Small intestine (tissue), 16 donors: ENCODE measurements around the gene FRMPD2. TPM values are rescaled to one million over a fixed set of nuclear protein-coding genes. Genes with fewer than 3 reads are reported as not detected.
A peak's percentile ranks its signal among the peaks of the same experiment; 100 is the strongest.

Experiments
- DNase-seq, 2 donors: peaks; one replicate each; pipeline versions ENCODE4 v3.0.0 to v3.0.0-alpha.2; 2013
- FAIRE-seq: peaks from 2 replicates; lab custom pipeline; 2012; peaks lifted over from hg19 to GRCh38; lab: Jason Lieb, UNC
- H3K27ac ChIP-seq, 3 donors: one replicate each; pipeline ENCODE4 v1.5.1; 2013; ENCODE audit warnings: low read length in 2 of 3, mild to moderate bottlenecking in 2 of 3, control low read depth in 1 of 3, inconsistent platforms in 1 of 3, low read depth in 1 of 3, moderate library complexity in 1 of 3
- H3K27me3 ChIP-seq, 3 donors: one replicate each; pipeline ENCODE4 v1.6.1; 2013; ENCODE audit warnings: low read length in 3 of 3, inconsistent platforms in 1 of 3; ENCODE audit not compliant: control insufficient read depth in 3 of 3, insufficient read depth in 3 of 3
- H3K36me3 ChIP-seq, 3 donors: one replicate each; pipeline ENCODE4 v1.6.1; 2013; ENCODE audit warnings: low read length in 3 of 3, inconsistent platforms in 1 of 3, low read depth in 1 of 3, mild to moderate bottlenecking in 1 of 3, moderate library complexity in 1 of 3; ENCODE audit not compliant: control insufficient read depth in 3 of 3, insufficient read depth in 2 of 3
- H3K4me1 ChIP-seq, 3 donors: one replicate each; pipeline ENCODE4 v1.6.1; 2013; ENCODE audit warnings: low read length in 2 of 3, inconsistent platforms in 1 of 3, low read depth in 1 of 3, mild to moderate bottlenecking in 1 of 3, moderate library complexity in 1 of 3; ENCODE audit not compliant: control insufficient read depth in 3 of 3, insufficient read depth in 2 of 3
- H3K4me3 ChIP-seq, 3 donors: one replicate each; pipeline ENCODE4 v1.5.1; 2013; ENCODE audit warnings: low read length in 3 of 3, control low read depth in 1 of 3, inconsistent platforms in 1 of 3, low read depth in 1 of 3, mild to moderate bottlenecking in 1 of 3, moderate library complexity in 1 of 3
- H3K9me3 ChIP-seq, 2 donors: one replicate each; pipeline ENCODE4 v1.6.1; 2013; ENCODE audit warnings: low read depth in 1 of 2, low read length in 1 of 2; ENCODE audit not compliant: control insufficient read depth in 2 of 2, insufficient read depth in 1 of 2
- WGBS, 3 donors: extraction: QIAGEN DNeasy Blood & Tissue Kit; methylation state at CpG; one replicate each; pipeline ENCODE4 v1.1.7; 2013; 5-methylcytosine and 5-hydroxymethylcytosine counted together
- long read RNA-seq, 10 donors: transcript quantifications; one replicate each; lab custom pipeline, GENCODE V29; 2026
- polyA plus RNA-seq, 4 donors: library from polyadenylated mRNA; stranded (reverse) in 3 of 4; unstranded in 1 of 4; fragments of 200-250 nt in 3 of 4; fragments of 120-200 nt in 1 of 4; gene quantifications; one replicate each; pipeline versions ENCODE4 v1.2.1 to v1.2.3, GENCODE V29; 2013
- donor health status: healthy with polysubstance abuse.
- donor health status: control.
- donor health status: control.
- donor health status: Bipolar disorder and iron deficiency.
- donor health status: healthy.

The FRMPD2 gene, protein sequence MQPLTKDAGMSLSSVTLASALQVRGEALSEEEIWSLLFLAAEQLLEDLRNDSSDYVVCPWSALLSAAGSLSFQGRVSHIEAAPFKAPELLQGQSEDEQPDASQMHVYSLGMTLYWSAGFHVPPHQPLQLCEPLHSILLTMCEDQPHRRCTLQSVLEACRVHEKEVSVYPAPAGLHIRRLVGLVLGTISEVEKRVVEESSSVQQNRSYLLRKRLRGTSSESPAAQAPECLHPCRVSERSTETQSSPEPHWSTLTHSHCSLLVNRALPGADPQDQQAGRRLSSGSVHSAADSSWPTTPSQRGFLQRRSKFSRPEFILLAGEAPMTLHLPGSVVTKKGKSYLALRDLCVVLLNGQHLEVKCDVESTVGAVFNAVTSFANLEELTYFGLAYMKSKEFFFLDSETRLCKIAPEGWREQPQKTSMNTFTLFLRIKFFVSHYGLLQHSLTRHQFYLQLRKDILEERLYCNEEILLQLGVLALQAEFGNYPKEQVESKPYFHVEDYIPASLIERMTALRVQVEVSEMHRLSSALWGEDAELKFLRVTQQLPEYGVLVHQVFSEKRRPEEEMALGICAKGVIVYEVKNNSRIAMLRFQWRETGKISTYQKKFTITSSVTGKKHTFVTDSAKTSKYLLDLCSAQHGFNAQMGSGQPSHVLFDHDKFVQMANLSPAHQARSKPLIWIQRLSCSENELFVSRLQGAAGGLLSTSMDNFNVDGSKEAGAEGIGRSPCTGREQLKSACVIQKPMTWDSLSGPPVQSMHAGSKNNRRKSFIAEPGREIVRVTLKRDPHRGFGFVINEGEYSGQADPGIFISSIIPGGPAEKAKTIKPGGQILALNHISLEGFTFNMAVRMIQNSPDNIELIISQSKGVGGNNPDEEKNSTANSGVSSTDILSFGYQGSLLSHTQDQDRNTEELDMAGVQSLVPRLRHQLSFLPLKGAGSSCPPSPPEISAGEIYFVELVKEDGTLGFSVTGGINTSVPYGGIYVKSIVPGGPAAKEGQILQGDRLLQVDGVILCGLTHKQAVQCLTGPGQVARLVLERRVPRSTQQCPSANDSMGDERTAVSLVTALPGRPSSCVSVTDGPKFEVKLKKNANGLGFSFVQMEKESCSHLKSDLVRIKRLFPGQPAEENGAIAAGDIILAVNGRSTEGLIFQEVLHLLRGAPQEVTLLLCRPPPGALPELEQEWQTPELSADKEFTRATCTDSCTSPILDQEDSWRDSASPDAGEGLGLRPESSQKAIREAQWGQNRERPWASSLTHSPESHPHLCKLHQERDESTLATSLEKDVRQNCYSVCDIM (N-terminal part only)
- polyA plus RNA-seq, result under 1 TPM in 1 of 4 donors, not detected in 3; 0.03 TPM
- long read RNA-seq, donor 1, result 0 reads
- long read RNA-seq, donor 2, result 0 reads
- long read RNA-seq, donor 3, result 0 reads
- long read RNA-seq, donor 4, result 0 reads
- long read RNA-seq, donor 5, result 0 reads
- long read RNA-seq, donor 6, result 0 reads
- long read RNA-seq, donor 7, result 0 reads
- long read RNA-seq, donor 8, result 0 reads
- long read RNA-seq, donor 9, result 0 reads
- long read RNA-seq, donor 10, result 0 reads

DNA sequence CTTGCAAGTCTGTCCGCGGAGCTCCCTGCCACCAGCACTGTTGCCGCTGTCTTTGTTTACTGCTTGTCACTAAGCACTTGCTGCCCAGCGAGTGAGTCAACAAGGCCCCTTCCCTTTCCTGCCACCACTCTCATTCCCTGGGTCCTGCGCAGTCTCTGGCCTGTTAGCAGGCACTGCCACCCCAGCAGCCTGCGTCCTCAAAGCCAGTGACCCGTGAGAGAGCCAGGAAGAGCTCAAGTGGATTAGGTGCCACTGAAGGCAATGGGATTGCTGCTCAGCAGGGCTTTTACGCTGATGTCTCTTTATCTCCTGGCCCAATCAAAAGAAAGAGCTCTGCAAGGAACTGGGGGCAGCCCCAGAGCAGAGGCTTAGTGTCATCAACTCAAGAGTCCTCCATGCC, at the start of gene FRMPD2:
Gene FRMPD2 (minus strand): TSS at position 61 of the 400 bp plus-strand sequence. CDS start 129 bp downstream, outside the sequence.
- H3K4me3 ChIP-seq, result no peak within 1 kb of the TSS
- FAIRE-seq, result no peak
- no peak for DNase-seq
- H3K9me3 ChIP-seq, result no peaks in the 10 kb centered on the region
- WGBS, 3 donors, result 78 to 83% (median 81%) methylated on average over 8 of the region's 8 CpGs
- H3K36me3 ChIP-seq, result no peaks in the 10 kb centered on the region
- H3K27ac ChIP-seq, result no peak within 1 kb of the TSS
- H3K4me1 ChIP-seq, result no peaks in the 10 kb centered on the region
- H3K27me3 ChIP-seq, result no peaks in the 10 kb centered on the region

DNA sequence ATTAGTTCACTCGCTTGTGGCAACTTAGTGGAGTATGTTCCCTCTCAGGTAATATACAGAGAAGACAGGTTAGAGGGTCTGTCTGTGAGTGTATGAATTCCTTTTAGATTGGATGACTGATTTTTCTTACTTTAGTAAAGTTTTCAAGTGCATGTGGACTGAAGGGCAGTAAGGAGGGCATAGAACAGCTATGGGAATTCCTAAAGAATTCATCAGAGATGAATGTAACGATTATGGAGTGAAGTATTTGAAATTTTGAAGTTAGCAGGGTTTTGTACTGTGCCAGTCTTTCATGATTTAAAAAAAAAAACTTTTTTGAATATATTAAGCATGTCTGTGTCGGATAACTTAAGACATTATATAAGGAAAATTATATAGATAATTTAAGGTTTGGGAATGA, 47.5 kb upstream of the FRMPD2 start:
- peaks cover 0 to 2% (median 0%) of the 10 kb centered on the region in 3 donors for H3K36me3 ChIP-seq
- H3K27ac ChIP-seq, result no peak overlapping the region
- FAIRE-seq (no peak), DNase-seq (no peak)
- H3K9me3 ChIP-seq, result no peaks in the 10 kb centered on the region
- no peak overlapping the region for H3K4me3 ChIP-seq
- 95 to 97% (median 96%) methylated on average over 3 of the region's 3 CpGs for WGBS, 3 donors
- no peaks in the 10 kb centered on the region for H3K4me1 ChIP-seq
- H3K27me3 ChIP-seq, result no peaks in the 10 kb centered on the region

DNA sequence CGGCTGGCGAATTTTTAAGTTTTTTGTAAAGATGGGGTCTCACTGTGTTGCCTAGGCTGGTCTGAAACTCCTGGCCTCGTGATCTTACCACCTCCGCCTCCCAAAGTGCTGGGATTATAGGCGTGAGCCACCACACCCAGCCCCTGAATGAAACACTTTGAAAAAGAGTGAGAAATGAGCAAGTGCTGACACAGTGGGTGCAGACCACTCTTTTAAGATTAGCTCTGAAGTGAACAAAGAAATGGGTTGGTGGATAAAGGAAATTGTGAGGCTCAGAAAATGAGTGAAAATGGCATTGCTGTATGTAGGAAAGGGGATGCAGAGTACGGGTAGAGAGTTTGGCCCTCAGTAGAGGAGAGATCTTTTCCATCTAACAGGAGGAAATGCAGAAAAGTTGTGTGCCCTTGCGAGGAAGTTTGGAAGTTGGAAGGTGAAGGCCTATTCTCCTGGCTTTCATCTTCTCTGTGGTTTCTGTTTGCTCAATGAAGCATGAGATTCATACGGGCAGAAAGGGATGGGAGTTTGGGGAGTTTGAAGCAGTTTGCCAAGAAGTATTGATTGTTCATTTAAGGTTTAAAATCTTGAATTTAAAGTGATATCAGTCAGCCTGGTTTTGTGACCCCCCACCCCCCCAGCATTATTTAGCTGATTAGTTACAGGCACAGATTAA, 43.0 kb upstream of the FRMPD2 start:
- peaks cover 0 to 2% (median 0%) of the 10 kb centered on the region in 3 donors for H3K4me1 ChIP-seq
- peaks cover 0 to 2% (median 0%) of the 10 kb centered on the region in 3 donors for H3K36me3 ChIP-seq
- no peak overlapping the region for H3K4me3 ChIP-seq
- FAIRE-seq (no peak), DNase-seq (no peak)
- no peaks in the 10 kb centered on the region for H3K9me3 ChIP-seq
- WGBS, 3 donors, result 72 to 80% (median 74%) methylated on average over 8 of the region's 8 CpGs
- H3K27me3 ChIP-seq, result no peaks in the 10 kb centered on the region
- no peak overlapping the region for H3K27ac ChIP-seq

DNA sequence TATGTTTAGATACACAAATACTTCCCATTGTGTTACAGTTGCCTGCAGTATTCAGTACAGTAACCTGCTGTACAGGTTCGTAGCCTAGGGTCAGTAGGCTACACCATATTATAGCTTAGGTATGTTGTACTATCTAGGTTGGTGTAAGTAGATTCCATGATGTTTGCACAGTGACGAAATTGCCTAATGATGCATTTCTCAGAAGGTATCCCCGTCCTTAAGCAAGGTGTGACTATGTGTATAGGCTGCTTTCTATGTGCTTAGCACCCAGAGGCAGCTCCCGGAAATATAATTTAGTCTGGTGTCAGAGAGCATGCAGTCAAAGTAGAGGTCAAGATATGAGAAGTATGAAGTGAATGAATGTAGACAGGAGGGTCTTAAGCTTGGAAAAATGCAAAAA, 41.7 kb upstream of the FRMPD2 start:
- FAIRE-seq (no peak), DNase-seq (peak in 1 of 2 donors; percentile 18)
- 66 to 87% (median 82%) methylated on average over 4 of the region's 4 CpGs for WGBS, 3 donors
- no peaks in the 10 kb centered on the region for H3K27me3 ChIP-seq
- no peak overlapping the region for H3K27ac ChIP-seq
- H3K36me3 ChIP-seq, result peaks cover 0 to 2% (median 0%) of the 10 kb centered on the region in 3 donors
- H3K9me3 ChIP-seq, result no peaks in the 10 kb centered on the region
- H3K4me1 ChIP-seq, result peaks cover 0 to 8% (median 0%) of the 10 kb centered on the region in 3 donors
- no peak overlapping the region for H3K4me3 ChIP-seq

DNA sequence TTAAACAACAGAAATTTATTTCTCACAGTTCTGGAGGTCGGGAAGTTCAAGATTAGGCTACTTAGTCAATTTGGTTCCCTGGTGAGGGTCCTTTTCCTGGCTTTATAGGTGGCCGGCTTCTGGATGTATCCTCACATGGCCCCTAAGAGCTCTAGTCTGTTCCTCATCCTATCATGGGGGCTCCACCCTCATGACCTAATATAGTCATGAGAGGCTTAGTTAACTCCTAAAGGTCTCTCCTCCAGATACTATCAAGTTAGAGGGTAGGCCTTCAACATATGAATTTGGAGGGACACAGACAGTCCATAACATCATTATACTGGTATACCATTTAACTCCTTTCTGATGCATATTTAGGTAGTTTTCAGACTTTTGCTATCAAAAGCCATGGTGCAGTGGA, 39.6 kb upstream of the FRMPD2 start:
- WGBS, 3 donors, result 93 to 98% (median 95%) methylated on average over 2 of the region's 2 CpGs
- no peak for FAIRE-seq

DNA sequence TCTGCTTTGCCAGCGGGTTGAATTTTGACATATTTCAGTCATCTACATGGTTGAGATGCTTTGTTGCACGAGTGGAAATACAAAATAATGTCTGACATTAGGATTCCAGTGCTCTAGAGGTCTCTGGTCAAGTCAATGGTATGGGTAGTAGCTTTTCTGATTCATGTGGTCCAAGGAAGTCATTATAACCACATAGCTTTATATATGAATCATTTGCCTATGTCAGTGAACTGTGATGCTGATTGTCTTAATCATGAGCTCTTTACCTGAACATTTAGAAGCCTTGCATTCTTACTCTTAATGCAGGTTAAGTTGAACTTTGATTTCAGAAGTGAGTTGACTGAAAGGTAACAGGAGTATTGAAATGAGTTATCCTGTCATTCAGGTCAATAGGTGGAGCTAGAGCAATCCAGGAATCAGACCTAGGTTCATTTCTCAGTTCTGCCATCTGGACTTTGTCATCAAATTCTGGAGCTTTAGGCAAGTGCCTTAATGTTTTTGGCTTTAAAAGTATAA, 35.3 kb upstream of the FRMPD2 start:
- Histone ChIP-seq H3K4me1 (peaks cover 0 to 11% (median 5%) of the 10 kb centered on the region in 3 donors), H3K27ac (peak overlapping the region; percentile 38 to 73 (median 54)), H3K36me3 (no peaks in the 10 kb centered on the region), H3K4me3 (no peak overlapping the region), H3K9me3 (no peaks in the 10 kb centered on the region), H3K27me3 (no peaks in the 10 kb centered on the region)
- no peak for FAIRE-seq
- WGBS, 3 donors, result 40 to 62% (median 56%) methylated on average over 2 of the region's 2 CpGs
- DNase-seq, result peak; percentile 59 to 89

More for the DNA sequence above, 39.6 kb upstream of the FRMPD2 start:
- no peak overlapping the region for H3K4me3 ChIP-seq
- H3K9me3 ChIP-seq, result no peaks in the 10 kb centered on the region
- peaks cover 0 to 8% (median 5%) of the 10 kb centered on the region in 3 donors for H3K4me1 ChIP-seq
- H3K27ac ChIP-seq, result no peak overlapping the region
- DNase-seq, result no peak
- H3K36me3 ChIP-seq, result no peaks in the 10 kb centered on the region
- H3K27me3 ChIP-seq, result no peaks in the 10 kb centered on the region

DNA sequence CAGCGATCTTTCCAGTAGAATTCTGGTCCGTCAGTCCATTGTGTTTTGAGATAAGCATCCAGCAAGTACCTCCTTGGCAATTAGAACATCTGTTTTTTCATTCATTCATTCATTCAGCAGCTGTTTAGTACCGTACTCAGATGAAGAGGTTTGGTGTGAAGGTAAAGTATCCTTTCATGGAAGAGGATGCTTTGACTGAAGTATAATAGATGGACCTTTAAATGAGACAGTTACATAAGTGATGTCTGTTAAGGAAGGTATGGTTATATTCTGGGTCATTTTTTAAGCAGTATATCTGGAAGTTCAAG, 33.2 kb upstream of the FRMPD2 start:
- no peak for FAIRE-seq
- Histone ChIP-seq H3K4me1 (peaks cover 0 to 9% (median 5%) of the 10 kb centered on the region in 3 donors), H3K27ac (no peak overlapping the region), H3K4me3 (peak overlapping the region in 2 of 3 donors; percentile 72 to 89), H3K36me3 (no peaks in the 10 kb centered on the region), H3K9me3 (no peaks in the 10 kb centered on the region), H3K27me3 (no peaks in the 10 kb centered on the region)
- WGBS, 3 donors, result 11 to 26% (median 15%) methylated on average over 3 of the region's 3 CpGs
- DNase-seq, result peak in 1 of 2 donors; percentile 22
